NCI-H1048 (cell line): Measurements from ENCODE around the gene CLCNKA.
"Not testable (repeated sequence)": the region's sequence is repeated elsewhere in the genome, so short reads cannot be mapped to it uniquely, and the experiment has no call there.

Experiments
- DNase-seq: peaks from one replicate; lab custom pipeline; 2025; lab: John Stamatoyannopoulos, UW

Gene CLCNKA

GRCh38 chr1:16017461-16018303 is 4.2 kb upstream of the CLCNKA start, which contains the start of gene HSPB7:
Gene HSPB7 (minus strand): TSS chr1:16018043. CDS start chr1:16017963, 80 bp downstream.
- DNase-seq: no peak

GRCh38 chr1:16018308-16018707 is 3.5 kb upstream of the CLCNKA start:
- DNase-seq: no peak

DNA sequence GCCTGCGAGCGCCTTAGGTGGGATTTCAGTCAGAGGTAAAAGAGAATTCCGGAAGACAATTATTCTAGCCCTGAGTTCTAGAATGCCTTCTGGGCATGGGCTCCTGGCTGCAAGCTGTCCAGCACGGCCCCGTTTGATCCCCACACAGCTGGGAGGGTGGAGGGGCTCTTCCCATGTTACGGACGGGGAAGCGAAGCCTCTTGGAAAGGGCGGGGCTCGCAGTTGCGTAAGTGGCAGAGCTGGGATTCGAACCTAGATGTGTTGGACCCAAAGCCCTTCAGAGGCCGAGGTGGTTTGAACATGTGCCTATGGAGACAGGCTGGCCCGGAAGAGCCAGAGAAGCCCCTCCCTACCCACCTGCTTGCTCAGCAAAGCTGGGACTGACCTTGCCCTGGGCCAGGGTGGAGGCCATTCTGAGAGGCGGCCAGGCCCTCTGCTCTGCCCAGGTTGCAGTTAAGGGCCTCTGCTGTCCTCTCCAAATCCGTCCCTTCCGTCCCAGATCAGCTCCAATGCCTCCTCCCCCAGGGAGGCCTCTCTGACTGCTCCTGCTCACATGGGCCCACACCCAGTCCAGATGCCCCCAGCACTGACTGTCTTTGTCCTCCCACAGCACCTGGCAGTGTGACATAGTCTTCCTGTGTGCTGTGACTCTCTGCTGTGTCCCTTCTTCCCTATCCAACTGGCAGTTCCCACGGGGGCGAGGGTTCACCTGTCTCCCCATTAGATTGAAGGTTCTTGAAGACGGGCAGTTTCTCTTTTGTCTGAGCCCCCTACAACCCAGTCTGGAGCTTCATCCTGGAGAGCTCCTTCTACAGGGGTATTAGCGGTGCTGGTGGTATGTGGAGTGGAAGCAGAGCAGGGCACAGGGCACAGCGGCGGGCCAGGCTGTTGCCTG is 2.8 kb upstream of the CLCNKA start:
- no peak for DNase-seq

DNA sequence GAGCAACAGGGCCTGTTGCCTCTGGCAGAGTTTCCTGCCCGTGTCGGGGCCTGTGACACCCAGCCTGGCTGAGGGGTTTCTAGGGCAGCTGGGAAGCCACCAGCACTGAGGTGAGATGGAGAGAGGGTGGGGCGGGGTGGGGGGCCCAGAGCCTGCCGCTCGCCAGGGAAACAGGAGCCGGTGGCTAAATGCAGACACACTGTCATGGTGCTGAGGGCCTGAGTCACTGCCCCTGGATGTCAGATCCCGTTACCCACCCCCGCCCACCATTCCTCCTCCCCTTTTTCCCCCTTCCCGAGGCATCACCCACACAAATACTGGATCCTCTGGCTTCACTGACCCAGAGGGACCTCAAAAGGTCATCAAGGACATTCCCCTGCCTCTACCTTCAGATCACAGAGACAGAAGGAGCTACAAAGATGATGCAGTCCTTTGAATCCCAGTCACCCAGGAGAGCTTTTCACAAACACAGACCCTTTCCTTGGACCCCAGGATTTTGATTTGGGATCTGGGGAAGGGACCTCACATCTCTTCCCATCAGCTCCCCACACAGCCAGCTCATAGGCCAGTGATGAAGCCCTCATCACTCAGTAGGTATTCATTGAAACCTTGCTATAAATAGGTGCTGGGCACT is 2.1 kb upstream of the CLCNKA start:
- DNase-seq: no peak

DNA sequence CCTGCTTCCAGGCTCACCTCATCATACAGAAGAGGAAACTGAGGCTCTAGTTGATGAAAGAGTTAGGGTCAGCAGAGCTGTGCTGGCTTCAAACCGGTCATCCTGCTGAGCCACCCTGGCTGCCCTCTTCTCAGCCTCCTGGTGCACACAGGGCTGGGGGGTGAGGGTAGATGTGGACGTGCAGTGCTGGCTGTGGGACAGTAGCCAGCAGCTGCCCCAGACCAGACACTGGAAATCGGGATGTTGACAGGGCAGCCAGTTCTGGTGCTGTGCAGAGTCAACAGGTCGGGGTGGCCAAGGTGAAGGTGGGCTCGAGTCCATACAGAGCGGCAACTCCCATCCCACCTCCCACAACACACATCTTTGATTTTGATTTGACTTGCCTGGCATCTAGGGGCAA is 1.5 kb upstream of the CLCNKA start:
- no peak for DNase-seq

DNA sequence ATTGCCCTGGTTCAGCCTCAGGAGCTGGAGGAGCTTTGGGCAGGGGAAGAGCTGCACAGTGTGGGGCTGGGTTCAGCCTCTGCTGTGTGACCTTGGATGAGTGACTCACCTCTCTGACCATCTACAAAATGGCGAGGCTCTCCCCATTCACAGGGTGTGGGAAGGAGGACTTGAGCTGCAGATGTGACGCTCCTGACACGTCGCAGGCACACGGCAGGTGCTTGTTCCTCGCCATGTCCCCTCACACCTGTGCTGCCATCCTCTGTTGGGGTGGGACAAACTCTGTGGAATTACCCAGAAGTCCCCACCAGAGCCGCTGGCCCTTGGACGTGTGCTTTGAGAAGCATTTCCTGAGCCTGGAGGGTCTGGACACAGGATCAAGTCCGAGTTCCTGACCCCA is 958 bp upstream of the CLCNKA start:
- DNase-seq: not testable (repeated sequence)

DNA sequence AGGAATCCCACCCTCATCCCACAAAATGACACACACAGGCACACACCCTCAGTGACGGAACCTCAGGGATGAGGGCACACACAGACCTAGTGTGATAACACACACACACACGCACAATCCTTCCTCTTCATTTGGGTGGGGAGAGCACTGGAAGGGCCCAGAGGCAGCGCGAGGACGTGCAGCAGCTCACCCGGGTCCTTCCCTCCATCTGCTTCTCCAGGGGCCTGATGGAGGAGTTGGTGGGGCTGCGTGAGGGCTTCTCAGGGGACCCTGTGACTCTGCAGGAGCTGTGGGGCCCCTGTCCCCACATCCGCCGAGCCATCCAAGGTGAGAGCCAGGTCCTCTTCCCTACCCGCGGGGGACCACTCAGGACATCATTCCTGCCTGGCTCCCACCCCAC is 557 bp downstream of the CLCNKA start:
- DNase-seq: no peak

DNA sequence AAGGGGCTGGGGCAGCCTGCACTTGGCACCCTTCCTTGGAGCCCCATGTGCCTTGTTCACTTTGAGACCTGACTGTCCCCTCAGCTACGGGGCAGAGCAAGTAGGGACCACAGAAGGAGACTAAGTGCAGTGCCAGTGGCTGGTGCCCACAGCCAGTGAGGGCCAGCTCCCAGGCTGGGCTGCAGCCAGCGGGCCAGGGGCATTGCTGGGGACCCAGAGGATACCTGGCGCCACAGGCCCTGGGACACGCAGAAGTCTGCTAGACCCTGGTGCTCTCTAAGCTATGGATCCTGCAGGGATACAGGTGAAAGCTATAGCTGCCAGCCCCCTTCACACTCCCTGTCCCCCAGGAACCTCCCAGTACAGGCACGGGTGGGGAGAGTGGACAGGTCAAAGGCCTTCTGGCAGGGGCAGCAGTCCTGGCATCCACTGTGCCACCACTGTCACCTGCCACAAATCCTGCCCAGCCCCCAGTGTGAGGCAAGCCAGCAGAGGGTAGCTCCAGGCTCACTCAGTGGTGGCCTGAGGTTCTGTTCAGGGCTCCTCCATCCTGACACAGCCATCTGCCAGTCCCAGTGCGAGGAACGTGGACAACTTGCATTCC is 1.3 kb downstream of the CLCNKA start:
- DNase-seq: no peak

DNA sequence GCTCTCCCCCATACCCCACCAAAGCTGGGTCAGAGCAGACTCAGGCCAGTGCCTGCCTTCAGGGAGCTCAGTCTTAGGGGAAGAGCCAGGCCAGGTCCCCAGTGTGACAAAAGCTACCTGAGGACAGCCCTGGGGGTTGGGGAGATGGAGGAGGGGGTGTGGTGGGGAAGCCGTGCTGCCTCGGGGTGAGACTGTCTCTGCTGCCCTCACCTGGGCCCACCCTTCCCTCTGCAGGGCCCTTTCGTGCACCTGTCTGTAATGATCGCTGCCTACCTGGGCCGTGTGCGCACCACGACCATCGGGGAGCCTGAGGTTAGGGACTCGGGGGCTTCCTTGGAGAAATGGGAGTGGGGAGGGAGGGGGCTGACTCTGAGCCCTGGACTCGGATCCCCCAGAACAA is 4.5 kb downstream of the CLCNKA start:
- not testable (repeated sequence) for DNase-seq

DNA sequence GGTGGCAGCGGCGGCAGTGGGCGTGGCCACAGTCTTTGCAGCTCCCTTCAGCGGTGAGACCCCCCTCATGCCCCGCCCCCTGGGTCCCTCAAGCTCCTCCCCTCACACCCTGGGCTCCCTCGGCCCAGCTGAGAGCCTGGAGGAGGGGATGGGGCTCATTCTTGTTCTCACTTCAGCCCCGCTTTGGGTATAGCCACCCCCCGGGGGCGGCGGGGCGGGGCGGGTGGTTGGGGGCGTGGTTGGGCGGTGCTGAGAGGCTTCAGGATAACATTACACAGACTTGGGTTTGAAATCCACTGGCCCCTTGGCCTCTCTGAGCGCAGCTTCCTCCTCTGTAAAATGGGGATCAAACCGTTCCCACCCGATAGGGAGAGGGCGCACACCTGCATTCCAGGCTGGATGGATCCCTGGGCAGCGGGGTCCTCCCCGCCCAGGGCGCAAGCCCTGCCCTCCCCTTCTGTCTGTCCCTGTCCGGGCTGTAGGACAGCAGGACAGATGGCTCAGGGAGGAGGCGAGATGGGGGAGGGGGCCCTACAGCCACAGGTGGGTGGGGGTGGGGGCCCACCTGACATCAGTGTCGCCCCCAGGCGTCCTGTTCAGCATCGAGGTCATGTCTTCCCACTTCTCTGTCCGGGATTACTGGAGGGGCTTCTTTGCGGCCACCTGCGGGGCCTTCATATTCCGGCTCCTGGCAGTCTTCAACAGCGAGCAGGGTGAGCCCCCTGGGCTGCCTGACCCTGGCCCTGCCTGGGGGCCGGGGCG is 5.1 kb downstream of the CLCNKA start:
- peak; percentile 23 for DNase-seq

- DNase-seq: no peak
Measured at GRCh38 chr1:16028237-16029002, 6.6 kb downstream of the CLCNKA start.

DNA sequence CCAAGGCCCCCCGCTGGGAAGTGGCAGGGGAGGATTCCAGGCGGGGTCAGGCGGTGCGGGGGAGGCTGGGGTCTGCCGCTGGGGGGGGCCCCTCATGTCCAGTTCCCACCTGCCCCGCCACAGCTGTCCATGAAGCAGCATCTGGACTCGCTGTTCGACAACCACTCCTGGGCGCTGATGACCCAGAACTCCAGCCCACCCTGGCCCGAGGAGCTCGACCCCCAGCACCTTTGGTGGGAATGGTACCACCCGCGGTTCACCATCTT is 7.1 kb downstream of the CLCNKA start:
- not testable (repeated sequence) for DNase-seq

DNA sequence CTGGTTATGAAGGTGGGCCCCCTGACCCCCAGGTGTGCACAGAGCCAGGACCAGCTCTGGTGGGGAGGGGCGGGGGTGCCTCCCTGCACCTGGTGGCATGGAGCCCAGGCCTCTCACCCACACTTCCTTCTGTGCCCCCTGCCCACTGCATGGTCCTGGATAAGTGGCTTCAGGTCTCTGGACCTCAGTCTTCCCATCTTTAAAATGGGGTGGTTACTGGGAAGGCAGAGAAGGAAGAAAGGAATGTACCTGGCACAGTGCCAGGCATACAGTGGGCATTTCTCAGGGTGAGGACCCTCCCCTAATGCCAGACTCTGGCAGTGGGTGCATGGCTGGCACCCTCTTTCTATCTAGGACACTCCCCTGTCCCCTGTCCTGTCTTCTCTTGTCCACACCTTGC is 7.5 kb downstream of the CLCNKA start:
- no peak for DNase-seq

DNA sequence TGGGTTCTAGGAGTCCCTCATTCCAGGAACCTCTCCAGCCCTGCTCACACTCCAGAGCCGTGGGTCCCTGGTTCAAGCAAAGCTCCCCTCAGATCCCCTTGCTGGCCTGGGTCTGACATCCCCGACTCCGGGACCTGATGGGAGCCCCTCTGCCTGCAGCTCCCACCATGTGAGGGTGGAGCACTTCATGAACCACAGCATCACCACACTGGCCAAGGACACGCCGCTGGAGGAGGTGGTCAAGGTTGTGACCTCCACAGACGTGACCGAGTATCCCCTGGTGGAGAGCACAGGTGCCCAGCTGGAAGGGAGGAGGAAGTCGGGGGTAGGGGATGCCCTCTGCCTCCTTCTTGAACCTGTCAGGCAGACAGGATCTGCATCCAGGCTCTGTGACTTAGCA is 9.7 kb downstream of the CLCNKA start:
- DNase-seq: no peak

- DNase-seq: peak; percentile 29
Measured at GRCh38 chr1:16032388-16033102, 10.7 kb downstream of the CLCNKA start.

- DNase-seq: not testable (repeated sequence)
Measured at GRCh38 chr1:16033103-16033632, 11.3 kb downstream of the CLCNKA start.

DNA sequence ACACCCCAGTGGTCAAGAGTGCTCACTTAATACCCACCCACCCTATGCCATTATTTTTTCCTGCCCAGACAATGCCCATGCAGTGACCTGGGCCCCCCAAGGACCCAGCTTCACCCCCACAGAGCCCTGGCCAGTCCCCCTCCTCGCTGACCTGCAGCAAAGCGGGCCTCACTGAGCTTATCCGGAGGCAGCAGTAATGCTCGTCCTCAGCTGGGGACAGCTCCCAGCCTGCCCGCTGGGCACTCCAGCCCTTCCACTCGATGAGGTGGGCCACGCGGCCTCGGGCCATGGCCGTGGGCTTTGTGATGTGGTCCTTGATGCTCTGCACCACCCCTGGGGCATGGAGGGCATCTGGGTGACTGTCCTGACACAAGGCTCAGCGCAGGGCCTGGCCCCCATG is 14.6 kb downstream of the CLCNKA start:
- not testable (repeated sequence) for DNase-seq

- DNase-seq: no peak
Measured at GRCh38 chr1:16038620-16038912, 16.7 kb downstream of the CLCNKA start.

GRCh38 chr1:16039871-16040270 is 18.0 kb downstream of the CLCNKA start:
- DNase-seq: not testable (repeated sequence)

DNA sequence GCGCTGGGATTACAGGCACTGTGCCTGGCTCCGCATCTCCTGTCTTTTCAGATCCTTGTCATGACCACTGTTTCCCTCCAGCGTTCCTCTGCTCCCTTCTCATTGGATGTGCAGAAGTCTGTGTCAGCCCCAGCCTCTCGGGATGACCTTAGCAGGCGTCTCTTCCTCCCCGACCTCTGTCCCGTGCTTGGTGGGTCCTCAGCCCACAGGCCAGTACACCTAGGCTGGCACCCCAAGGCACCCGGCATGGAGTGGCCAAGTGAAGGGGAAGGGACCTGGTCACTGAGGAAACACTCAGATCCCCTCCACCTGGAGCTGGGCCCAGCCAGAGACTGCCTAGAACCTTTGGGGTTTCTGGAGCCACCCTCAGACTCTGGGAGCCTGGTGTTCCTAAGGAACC is 19.4 kb downstream of the CLCNKA start:
- no peak for DNase-seq
